Fibroblast of mammary gland (primary cell): Measurements from ENCODE around the gene SLC6A4.
A peak's percentile ranks its signal among the peaks of the same experiment; 100 is the strongest.

Source experiments
- DNase-seq: peaks from one replicate; pipeline ENCODE4 v3.0.0-alpha.2; 2010; ENCODE audit warnings: low read depth
- H3K4me3 ChIP-seq: 2 replicates; pipeline ENCODE4 v1.5.1; 2011; ENCODE audit warnings: low read depth, mild to moderate bottlenecking, low read length, moderate library complexity; ENCODE audit not compliant: control insufficient read depth
- TF ChIP-seq, protein P1 (sequence below): conservative IDR thresholded peaks from 2 replicates; pipeline ENCODE4 v1.5.1; 2011; ENCODE audit warnings: low read depth, low read length, inconsistent platforms; ENCODE audit not compliant: control insufficient read depth, insufficient read depth

Gene SLC6A4

DNA sequence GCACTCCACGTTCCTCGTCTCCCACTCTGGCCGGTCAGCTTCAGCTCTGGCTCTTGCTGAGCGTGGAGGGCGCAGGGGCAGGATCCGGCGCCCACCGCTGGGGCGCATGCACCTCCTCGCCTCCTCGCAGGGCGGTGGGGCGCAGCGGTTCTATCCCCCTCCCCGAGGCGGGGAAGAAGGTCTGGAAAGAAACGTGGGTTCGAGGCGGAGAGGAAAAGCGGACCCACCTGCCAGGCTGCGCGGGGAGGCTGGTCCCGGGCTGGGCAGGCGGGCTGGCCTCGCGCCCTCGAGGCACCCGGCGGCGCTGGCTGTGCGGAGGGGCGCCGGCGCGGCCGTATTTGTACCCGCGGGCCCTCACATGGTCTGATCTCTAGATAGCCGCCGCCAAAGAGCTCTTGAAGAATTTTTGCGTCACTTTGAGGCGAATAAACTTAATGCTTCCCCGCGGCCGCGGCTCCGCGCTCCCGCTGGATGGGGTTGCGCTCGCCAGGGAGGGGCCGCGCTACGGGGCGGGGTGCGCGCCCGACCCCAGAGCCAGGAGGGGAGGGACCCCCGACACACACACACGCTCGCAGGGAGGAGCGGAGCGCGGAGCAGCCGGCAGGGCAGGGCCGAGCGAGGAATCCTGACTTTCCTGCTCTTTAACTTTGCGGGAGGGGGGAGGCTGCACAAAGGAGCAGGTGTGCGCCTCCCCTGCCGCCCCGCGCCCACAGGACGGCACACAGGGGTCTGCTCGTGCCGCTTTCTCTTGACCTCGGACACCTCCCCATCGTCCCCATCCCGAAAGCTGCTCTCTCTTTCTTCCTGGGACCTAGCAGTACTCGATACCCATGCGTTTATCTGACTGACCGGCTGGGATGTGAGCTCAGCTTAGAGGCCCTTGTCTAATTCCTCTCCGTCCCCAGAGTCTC, at the start of gene SLC6A4:
TSS of gene SLC6A4 (minus strand) at position 312 of the 911 bp plus-strand sequence. CDS start 13,739 bp downstream, outside the sequence.
- DNase-seq, result no peak
- TF ChIP-seq, protein P1, sequence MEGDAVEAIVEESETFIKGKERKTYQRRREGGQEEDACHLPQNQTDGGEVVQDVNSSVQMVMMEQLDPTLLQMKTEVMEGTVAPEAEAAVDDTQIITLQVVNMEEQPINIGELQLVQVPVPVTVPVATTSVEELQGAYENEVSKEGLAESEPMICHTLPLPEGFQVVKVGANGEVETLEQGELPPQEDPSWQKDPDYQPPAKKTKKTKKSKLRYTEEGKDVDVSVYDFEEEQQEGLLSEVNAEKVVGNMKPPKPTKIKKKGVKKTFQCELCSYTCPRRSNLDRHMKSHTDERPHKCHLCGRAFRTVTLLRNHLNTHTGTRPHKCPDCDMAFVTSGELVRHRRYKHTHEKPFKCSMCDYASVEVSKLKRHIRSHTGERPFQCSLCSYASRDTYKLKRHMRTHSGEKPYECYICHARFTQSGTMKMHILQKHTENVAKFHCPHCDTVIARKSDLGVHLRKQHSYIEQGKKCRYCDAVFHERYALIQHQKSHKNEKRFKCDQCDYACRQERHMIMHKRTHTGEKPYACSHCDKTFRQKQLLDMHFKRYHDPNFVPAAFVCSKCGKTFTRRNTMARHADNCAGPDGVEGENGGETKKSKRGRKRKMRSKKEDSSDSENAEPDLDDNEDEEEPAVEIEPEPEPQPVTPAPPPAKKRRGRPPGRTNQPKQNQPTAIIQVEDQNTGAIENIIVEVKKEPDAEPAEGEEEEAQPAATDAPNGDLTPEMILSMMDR, result no peak
- H3K4me3 ChIP-seq, result peak within 1 kb of the TSS; percentile 19

DNA sequence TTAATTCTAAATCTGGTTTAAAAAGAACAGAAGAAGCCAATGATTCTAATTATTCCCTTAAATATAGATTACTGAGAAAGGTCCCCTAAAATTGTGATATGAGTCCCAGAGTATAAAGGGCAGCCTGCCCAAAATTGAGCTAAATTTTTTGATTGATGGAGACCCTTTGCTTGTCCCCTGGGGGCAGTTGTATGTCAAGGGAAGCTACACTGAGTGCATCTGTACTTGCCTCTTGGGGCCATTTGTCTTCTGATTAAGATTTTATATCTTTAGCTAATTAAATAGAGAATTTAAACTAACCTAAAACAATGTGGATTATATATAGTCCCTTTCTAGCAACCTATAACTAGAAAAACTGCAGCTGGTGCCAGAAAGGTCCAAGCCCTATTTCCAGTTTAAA, 43.7 kb upstream of the SLC6A4 start:
- TF ChIP-seq, protein P1, result no peak
- no peak for DNase-seq
- H3K4me3 ChIP-seq, result no peak overlapping the region

DNA sequence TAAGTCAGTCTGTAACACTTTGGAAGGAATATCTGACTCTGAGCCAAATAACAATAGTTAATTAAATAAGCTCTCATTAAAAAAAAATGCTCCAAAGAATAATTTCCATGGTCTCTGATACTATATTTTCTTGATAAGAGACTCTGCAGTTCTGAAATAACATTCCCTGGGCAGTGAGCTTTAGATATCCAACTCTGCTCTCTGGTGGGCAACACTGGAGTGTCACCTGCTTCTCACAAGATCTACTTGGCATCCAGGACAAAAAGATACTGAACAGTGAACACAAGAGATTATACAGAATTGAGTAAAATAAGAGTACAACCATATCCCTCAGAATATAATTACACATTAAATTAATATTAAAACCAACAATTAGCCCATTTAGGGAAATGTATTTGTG, 42.5 kb upstream of the SLC6A4 start:
- TF ChIP-seq, protein P1, result peak; percentile 28
- DNase-seq, result peak; percentile 40
- H3K4me3 ChIP-seq, result no peak overlapping the region

DNA sequence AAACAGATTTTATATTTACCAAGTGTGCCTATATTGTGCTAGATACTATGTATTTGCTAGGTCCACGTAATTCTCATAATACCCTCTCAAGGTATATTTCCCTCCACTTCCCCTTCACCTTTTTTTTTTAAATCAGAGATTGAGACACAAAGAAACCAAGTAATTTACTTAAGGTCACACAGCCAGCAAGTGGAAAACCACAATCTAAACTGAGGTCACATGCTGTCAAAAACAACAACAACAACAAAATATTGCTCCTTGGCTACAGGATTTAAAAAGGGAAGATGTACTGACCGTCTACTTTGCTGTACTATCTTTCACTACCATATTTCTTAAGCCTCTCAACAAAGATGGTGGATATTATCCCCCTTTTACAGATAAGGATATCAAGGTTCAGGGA, 40.4 kb upstream of the SLC6A4 start:
- DNase-seq, result no peak
- no peak overlapping the region for H3K4me3 ChIP-seq
- TF ChIP-seq, protein P1, result no peak

DNA sequence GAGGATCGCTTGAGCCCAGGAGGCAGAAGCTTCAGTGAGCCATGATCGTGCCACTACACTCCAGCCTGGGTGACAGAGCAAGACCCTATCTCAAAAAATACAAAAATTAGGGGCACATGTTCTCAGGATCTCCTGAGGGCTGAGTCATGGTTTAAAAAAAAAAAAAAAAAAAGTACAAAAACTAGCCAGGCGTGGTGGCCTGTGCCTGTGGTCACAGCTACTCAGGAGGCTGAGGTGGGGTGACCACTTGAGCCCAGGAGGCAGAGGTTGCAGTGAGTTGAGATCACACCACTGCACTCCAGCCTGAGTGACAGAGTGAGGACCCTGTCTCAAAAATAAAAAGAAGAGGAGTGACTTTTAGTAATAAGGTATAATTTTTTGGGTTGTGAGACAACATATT, 39.4 kb upstream of the SLC6A4 start:
- H3K4me3 ChIP-seq, result no peak overlapping the region
- peak; percentile 6 for DNase-seq
- TF ChIP-seq, protein P1, result no peak

DNA sequence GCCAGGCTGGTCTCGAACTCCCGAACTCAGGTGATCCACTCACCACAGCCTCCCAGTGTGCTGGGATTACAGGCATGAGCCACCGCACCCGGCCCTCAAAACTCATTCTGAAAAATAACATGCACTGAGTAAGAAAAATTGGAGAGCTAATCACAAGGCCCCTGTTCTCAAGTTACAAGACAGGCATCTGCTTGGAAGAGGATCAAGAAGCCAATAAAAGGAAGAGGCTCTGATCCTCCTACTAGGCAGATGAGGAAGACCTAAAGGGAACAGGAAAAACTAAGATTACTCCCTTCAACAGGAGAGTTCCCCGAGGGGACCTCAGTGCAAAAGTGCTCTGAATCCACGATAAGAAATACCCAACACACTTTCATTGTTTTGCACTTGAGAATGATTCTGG, 37.9 kb upstream of the SLC6A4 start:
- TF ChIP-seq, protein P1, result no peak
- peak; percentile 53 for DNase-seq
- H3K4me3 ChIP-seq, result no peak overlapping the region
